ENCODE results near the gene CALD1.

The CALD1 gene

DNA sequence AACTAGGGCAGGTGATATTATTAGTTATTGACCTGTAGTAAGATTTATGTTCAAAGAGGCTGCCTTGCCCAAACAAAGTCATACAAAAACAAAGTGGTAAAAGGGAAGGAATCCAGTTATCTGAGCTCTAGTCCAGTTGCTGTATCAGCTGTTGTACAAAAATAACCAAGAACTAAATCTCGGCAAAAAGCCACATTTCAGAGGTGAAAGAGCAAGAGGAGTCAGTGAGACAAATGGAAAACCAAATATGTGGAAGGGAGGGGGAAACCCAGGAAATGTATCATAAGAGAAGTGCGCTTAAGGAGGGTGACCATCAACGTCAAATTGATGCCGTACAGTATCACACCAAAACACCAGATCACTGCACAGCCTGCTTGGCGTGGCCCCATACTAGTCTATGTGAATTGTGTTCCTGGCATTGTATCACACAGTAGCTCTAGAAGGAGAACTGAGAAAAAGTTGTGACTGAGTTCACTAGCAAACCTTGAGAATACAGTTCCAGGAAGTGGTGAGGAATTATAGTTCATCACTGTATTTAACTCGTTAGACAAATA is 213.3 kb downstream of the CALD1 start:
- in situ Hi-C loops (cut with MboI; ENCODE audit: low sequenced_read_pairs), result loop anchor here (25.0 kb wide), 1 partner anchor 170 kb away; the partner anchor contains the start of gene CYREN
- no peak for DNase-seq (ENCODE audit: low spot score in 2 of 2)
- H3K4me3 ChIP-seq, result no peak overlapping the region

GRCh38 chr7:134993877-134994456 is 214.5 kb downstream of the CALD1 start:
- no peak for DNase-seq (ENCODE audit: low spot score in 2 of 2)
- H3K9me3 ChIP-seq, result no peaks in the 10 kb centered on the region
- H3K4me3 ChIP-seq, result no peak overlapping the region
- H3K36me3 ChIP-seq (replicated peaks), result peaks cover 24% of the 10 kb centered on the region
- H3K4me1 ChIP-seq, result peaks cover 31% of the 10 kb centered on the region
- no peaks in the 10 kb centered on the region for H3K27me3 ChIP-seq (ENCODE audit: low read depth)
- in situ Hi-C loops (cut with MboI; ENCODE audit: low sequenced_read_pairs), result loop anchor here (25.0 kb wide), 1 partner anchor 168 kb away; the partner anchor contains the start of gene CYREN

More for the DNA sequence above, 213.3 kb downstream of the CALD1 start:
- peaks cover 32% of the 10 kb centered on the region for H3K4me1 ChIP-seq
- H3K27me3 ChIP-seq (ENCODE audit: low read depth), result no peaks in the 10 kb centered on the region
- peaks cover 24% of the 10 kb centered on the region for H3K36me3 ChIP-seq (replicated peaks)
- no peaks in the 10 kb centered on the region for H3K9me3 ChIP-seq

GRCh38 chr7:134995239-134996096 is 216.0 kb downstream of the CALD1 start:
- H3K36me3 ChIP-seq (replicated peaks), result peaks cover 24% of the 10 kb centered on the region
- H3K27me3 ChIP-seq (ENCODE audit: low read depth), result no peaks in the 10 kb centered on the region
- H3K4me3 ChIP-seq, result no peak overlapping the region
- H3K9me3 ChIP-seq, result no peaks in the 10 kb centered on the region
- no peak for DNase-seq (ENCODE audit: low spot score in 2 of 2)
- in situ Hi-C loops (cut with MboI; ENCODE audit: low sequenced_read_pairs), result loop anchor here (25.0 kb wide), 1 partner anchor 167 kb away; the partner anchor contains the start of gene CYREN
- peaks cover 16% of the 10 kb centered on the region for H3K4me1 ChIP-seq

- DNase-seq (ENCODE audit: low spot score in 2 of 2), result no peak
- Histone ChIP-seq H3K4me1 (peaks cover 11% of the 10 kb centered on the region), H3K4me3 (no peak overlapping the region), H3K36me3 (replicated peaks) (peaks cover 24% of the 10 kb centered on the region), H3K27me3 (ENCODE audit: low read depth) (no peaks in the 10 kb centered on the region), H3K9me3 (no peaks in the 10 kb centered on the region)
- in situ Hi-C loops (cut with MboI; ENCODE audit: low sequenced_read_pairs), result loop anchor here (25.0 kb wide), 1 partner anchor 166 kb away; the partner anchor contains the start of gene CYREN
Observed at GRCh38 chr7:134996097-134996550, 216.7 kb downstream of the CALD1 start.

DNA sequence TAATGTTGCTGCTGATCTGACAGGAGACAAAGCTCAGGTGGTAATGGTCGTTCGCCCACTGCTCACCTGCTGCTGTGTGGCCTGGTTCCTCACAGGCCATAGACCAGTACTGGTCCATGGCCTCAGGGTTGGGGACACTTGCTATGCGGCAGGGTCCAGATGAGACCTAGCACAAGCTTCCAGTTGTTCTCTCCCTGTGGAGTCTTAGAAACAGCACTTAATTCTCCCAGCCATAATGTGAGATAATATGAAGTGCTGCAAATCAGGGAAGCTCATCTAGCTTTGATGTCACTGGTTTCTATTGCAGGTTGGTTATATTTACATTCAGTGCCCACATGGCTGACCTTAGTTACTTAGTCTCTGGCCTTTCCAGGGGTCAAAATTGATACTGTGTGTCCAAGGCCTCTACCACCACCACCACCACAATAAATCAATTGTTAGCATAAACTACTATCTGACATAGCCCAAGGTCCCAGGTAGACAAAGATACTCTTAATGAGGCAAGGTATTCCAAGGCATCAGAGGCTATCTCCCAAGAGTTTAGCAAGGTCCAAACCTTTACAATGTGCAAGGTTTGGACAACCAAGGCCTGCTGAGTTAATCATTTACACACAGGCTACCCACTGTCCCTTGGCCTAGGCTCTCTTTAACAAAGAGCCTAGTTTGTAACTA is 217.9 kb downstream of the CALD1 start:
- Histone ChIP-seq H3K9me3 (no peaks in the 10 kb centered on the region), H3K36me3 (replicated peaks) (peaks cover 23% of the 10 kb centered on the region), H3K4me1 (peaks cover under 1% of the 10 kb centered on the region; the same call in 1 of the 2 replicates), H3K4me3 (no peak overlapping the region), H3K27me3 (ENCODE audit: low read depth) (no peaks in the 10 kb centered on the region)
- in situ Hi-C loops (cut with MboI; ENCODE audit: low sequenced_read_pairs), result loop anchor here (25.0 kb wide), 1 partner anchor 165 kb away; the partner anchor contains the start of gene CYREN
- no peak for DNase-seq (ENCODE audit: low spot score in 2 of 2)

- H3K9me3 ChIP-seq, result no peaks in the 10 kb centered on the region
- in situ Hi-C loops (cut with MboI; ENCODE audit: low sequenced_read_pairs), result loop anchor here (25.0 kb wide), 1 partner anchor 163 kb away; the partner anchor contains the start of gene CYREN
- H3K4me3 ChIP-seq, result no peak overlapping the region
- H3K27me3 ChIP-seq (ENCODE audit: low read depth), result no peaks in the 10 kb centered on the region
- no peak for DNase-seq (ENCODE audit: low spot score in 2 of 2)
- H3K36me3 ChIP-seq (replicated peaks), result peaks cover 17% of the 10 kb centered on the region
- no peaks in the 10 kb centered on the region for H3K4me1 ChIP-seq
Observed at GRCh38 chr7:134999136-134999535, 219.7 kb downstream of the CALD1 start.

DNA sequence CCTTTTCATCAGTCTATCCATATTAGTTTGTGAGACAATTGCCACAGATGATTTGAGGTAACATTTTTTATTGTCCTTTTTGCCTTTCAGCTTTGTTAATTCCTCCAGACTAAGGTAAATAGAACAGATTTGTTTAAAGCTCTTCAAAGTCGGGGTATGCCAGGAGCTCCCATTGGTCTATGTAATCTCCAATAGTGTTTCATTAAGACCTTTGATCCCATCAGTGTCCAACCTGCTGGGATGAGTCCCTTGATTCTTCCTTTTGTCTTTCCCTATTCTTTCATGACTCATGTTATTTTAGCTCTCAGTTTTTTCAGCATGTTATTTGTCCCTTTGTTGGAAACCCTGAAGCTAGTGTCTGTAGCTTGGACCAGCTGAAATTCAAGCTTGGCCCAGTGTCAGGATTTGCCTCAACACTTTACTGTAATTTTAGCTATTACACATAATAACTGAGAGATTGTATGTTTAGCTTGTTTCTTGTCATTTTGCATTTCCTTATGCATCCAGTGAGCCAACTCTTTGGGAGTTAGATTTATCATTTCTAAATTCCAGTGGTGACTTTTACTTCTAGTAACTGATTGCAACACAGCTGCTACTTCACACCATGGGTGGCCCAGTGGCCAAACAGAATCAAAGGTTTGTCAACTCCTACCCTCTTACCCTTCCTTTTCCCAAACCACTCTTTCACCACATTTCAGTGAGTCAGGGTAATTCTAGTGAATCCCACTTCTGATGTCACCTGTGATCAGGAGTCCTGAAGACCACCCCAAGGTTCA is 222.1 kb downstream of the CALD1 start:
- DNase-seq (ENCODE audit: low spot score in 2 of 2), result no peak
- in situ Hi-C loops (cut with MboI; ENCODE audit: low sequenced_read_pairs), result no loop called here

GRCh38 chr7:135012229-135012628 is 232.8 kb downstream of the CALD1 start:
- DNase-seq (ENCODE audit: low spot score in 2 of 2), result no peak
- Histone ChIP-seq H3K36me3 (replicated peaks) (no peaks in the 10 kb centered on the region), H3K4me1 (no peaks in the 10 kb centered on the region), H3K9me3 (no peaks in the 10 kb centered on the region), H3K4me3 (no peak overlapping the region), H3K27me3 (ENCODE audit: low read depth) (no peaks in the 10 kb centered on the region)
- in situ Hi-C loops (cut with MboI; ENCODE audit: low sequenced_read_pairs), result no loop called here

More for the DNA sequence above, 222.1 kb downstream of the CALD1 start:
- peaks cover under 1% of the 10 kb centered on the region; the same call in 1 of the 2 replicates for H3K36me3 ChIP-seq (replicated peaks)
- H3K4me3 ChIP-seq, result no peak overlapping the region
- H3K27me3 ChIP-seq (ENCODE audit: low read depth), result no peaks in the 10 kb centered on the region
- H3K4me1 ChIP-seq, result no peaks in the 10 kb centered on the region
- H3K9me3 ChIP-seq, result no peaks in the 10 kb centered on the region

Data from HAP-1 (cell line).